ENCODE measurements around the gene MAPK12. TPM values are rescaled to one million over a fixed set of nuclear protein-coding genes. Genes with fewer than 3 reads are reported as not detected.

MAPK12 gene
- total and polyA plus RNA-seq, 2 donors (not counting 1 experiment from before 2014, with no cell fraction given) = 6.5 to 7.8 TPM

DNA sequence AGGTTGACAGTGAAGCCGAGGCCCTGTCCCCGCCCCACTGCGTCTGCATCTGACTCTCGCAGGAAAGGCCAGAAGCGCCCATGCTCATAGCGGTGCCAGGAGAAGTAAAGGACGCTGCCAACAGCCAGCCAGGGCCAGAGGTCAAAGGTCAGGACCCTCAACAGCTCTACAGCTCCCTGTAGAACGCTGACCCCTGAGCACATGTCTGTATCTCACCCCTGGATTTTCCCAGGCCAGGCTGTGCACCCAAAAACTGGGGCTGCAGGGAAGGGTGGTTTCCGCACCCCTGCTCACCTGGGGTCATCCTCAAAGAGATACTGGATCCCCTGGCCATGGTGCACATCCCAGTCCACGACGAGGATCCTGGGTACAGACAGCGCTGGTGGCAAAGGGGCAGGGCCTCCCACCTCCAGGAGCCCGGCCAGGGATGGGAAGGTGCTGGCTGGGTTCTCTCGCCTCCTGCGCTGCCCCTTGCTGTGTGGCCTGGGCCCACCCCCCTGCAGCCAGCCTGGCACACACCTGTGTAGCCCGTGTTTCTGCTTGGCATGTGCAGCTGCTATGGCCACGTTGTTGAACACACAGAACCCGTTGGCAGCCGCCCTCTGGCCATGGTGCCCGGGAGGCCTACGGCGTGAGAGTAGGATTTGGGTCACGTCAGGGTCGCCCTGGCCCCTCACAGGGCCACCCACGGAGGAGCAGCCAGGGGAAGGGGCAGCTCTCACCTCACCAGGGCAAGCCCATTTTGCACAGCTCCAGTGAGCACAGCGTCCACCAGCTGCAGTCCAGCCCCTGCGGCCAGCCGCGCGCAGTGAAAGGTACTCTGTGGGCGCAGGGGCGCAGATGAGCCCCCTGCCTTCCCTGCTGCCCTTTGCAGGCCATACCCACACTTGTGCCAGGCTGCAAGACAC lies 11.9 kb downstream of the MAPK12 start:
- Histone ChIP-seq H3K4me3 (ENCODE audit: control extremely low read depth in 1 of 5, extremely low read depth in 1 of 5, insufficient read depth in 1 of 5, low read depth in 2 of 5, low read length in 4 of 5) (peak overlapping the region in 2 of 5 experiments; percentile 5 to 69), H3K27ac (ENCODE audit: low read length in 2 of 2) (no peak overlapping the region), H4K20me1 (ENCODE audit: control insufficient read depth, insufficient read depth, low read length, poor library complexity, severe bottlenecking) (peaks cover 42% of the 10 kb centered on the region), H3K4me2 (replicated peaks; ENCODE audit: low read depth, low read length, poor library complexity, severe bottlenecking) (peak overlapping the region; percentile 95), H3K9me3 (ENCODE audit: control extremely low read depth in 1 of 3, control insufficient read depth in 2 of 3, insufficient read depth in 1 of 3, low read length in 2 of 3) (no peaks in the 10 kb centered on the region), H3K36me3 (replicated peaks in 1 of 2; ENCODE audit: control extremely low read depth in 1 of 2, control insufficient read depth in 1 of 2, extremely low read depth in 1 of 2, insufficient read depth in 2 of 2, low read length in 1 of 2) (peaks cover 0 to 29% of the 10 kb centered on the region in 2 experiments), H3K79me2 (ENCODE audit: control insufficient read depth, insufficient read depth, low read length) (peaks cover 32% of the 10 kb centered on the region), H2AFZ (ENCODE audit: insufficient read depth, low read depth, low read length, poor library complexity, severe bottlenecking) (no peak overlapping the region), H3K27me3 (replicated peaks in 1 of 4; ENCODE audit: control extremely low read depth in 1 of 4, control insufficient read depth in 3 of 4, insufficient read depth in 4 of 4, low read length in 3 of 4) (no peaks in the 10 kb centered on the region), H3K9ac (ENCODE audit: low read length) (peak overlapping the region; percentile 79), H3K4me1 (ENCODE audit: control insufficient read depth in 2 of 2, insufficient read depth in 2 of 2, low read length in 2 of 2) (peaks cover 20 to 50% of the 10 kb centered on the region in 2 donors)
- no peak overlapping the region for H3K27ac Mint-ChIP-seq
- POLR2A ChIA-PET = interaction anchor here (1.2 to 3.1 kb wide), 2 partner anchors 44 to 371 kb away, joined by 4 to 12 read pairs; no protein-coding TSS in a partner anchor
- CTCF ChIA-PET = interaction anchor here (1.0 to 3.8 kb wide), 6 partner anchors 9 to 276 kb away, joined by 3 to 52 read pairs (median 15); partner anchors contain the start of genes DENND6B and SCO2
- H3K27me3 Mint-ChIP-seq = no peaks in the 10 kb centered on the region
- no peaks in the 10 kb centered on the region for H3K9me3 Mint-ChIP-seq (ENCODE audit: insufficient read depth)
- DNase-seq (no peak), ATAC-seq (ENCODE audit: low read depth) (no peak)
- 97% methylated on average over 32 of the region's 32 CpGs for WGBS (ENCODE audit: insufficient coverage)
- peaks cover 27% of the 10 kb centered on the region for H3K4me1 Mint-ChIP-seq
- H3K4me3 Mint-ChIP-seq = peak overlapping the region; percentile 86
- intact Hi-C loops (cut with micrococcal nuclease) = loop anchor here (5.0 kb wide), 1 partner anchor 333 kb away; the partner anchor contains the start of gene CHKB
- no peak for TF ChIP-seq EZH2 (IDR thresholded peaks at IDR 0.05; ENCODE audit: borderline replicate concordance, insufficient read depth, low read depth, low read length, poor library complexity, severe bottlenecking)
- TF ChIP-seq, protein P1, sequence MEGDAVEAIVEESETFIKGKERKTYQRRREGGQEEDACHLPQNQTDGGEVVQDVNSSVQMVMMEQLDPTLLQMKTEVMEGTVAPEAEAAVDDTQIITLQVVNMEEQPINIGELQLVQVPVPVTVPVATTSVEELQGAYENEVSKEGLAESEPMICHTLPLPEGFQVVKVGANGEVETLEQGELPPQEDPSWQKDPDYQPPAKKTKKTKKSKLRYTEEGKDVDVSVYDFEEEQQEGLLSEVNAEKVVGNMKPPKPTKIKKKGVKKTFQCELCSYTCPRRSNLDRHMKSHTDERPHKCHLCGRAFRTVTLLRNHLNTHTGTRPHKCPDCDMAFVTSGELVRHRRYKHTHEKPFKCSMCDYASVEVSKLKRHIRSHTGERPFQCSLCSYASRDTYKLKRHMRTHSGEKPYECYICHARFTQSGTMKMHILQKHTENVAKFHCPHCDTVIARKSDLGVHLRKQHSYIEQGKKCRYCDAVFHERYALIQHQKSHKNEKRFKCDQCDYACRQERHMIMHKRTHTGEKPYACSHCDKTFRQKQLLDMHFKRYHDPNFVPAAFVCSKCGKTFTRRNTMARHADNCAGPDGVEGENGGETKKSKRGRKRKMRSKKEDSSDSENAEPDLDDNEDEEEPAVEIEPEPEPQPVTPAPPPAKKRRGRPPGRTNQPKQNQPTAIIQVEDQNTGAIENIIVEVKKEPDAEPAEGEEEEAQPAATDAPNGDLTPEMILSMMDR (IDR thresholded peaks at IDR 0.05) = no peak

Data from B cell (primary cell).